ENCODE results near the gene IPO13.

GRCh38 chr1:43924516-43924915 lies 22.2 kb upstream of the IPO13 start:
- no peak for TF ChIP-seq JUND (IDR thresholded peaks at IDR 0.05)
- TF ChIP-seq CTCF (IDR thresholded peaks at IDR 0.05; ENCODE audit: low read depth, low read length, missing input control), result no peak
- TF ChIP-seq TAF1 (conservative IDR thresholded peaks at IDR 0.05), result no peak
- no peak for TF ChIP-seq REST (IDR thresholded peaks at IDR 0.05)

Measured in liver (tissue), 3 donors.